OCI-M1 (cell line): ENCODE data around the gene ADGRG7.
A peak's percentile ranks its signal among the peaks of the same experiment; 100 is the strongest.

Source experiments
- DNase-seq: peaks from one replicate; lab custom pipeline; 2025; lab: John Stamatoyannopoulos, UW

ADGRG7 gene

DNA sequence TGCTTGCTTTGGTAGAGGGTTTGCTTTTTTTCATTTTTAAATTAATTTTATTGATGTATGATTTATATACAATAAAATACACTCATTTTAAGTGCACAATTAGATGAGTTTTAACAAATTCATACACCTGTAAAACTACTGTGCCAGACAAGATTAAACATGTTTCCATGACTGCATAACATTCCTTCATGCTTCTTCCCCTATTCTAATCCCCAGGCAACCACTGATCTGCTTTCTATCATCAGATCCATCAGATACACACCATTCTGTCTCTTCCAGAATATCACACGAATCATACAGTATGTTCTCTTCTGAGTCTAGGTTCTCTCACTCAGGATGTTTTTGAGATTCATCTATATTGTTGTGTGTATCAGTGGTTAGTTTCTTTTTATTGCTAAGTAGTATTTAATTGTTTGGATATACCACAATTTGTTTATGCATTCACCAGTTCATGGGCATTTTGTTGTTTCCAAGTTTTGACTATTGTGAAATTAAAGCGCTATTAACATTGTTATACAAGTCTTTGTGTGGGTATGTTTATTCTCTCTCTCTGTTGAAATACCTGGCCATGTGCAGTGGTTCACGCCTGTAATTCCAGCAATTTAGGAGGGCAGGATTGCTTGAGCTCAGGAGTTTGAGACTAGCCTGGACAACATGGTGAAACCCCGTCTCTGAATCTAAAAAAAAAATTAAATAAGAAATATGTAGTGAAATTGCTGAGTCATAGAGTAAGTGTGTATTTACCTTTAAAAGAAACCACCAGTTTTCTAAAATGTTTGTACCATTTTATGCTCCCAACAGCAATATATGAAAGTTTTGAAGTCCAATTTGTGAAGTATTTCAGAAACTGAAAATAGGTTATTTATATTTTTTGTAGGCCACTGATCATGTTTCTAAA, 92.9 kb downstream of the ADGRG7 start:
- DNase-seq, result no peak

DNA sequence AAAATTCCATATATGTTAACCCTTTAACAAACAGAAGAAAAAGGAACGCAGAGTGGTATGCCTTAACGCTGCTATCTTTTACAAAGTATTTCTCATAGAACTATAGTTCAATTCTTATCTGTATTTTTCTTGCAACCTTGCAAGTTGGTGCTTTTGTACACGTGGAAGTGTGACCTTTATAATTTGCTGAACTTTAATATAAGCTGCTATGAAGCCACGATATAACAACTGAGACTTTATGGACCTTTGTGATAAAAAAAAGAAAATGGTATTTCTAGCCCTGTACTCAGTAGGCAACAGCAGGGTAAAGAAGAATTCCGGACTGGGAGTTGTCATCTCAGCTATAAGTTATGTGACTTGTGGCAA, 93.6 kb downstream of the ADGRG7 start:
- DNase-seq, result no peak

DNA sequence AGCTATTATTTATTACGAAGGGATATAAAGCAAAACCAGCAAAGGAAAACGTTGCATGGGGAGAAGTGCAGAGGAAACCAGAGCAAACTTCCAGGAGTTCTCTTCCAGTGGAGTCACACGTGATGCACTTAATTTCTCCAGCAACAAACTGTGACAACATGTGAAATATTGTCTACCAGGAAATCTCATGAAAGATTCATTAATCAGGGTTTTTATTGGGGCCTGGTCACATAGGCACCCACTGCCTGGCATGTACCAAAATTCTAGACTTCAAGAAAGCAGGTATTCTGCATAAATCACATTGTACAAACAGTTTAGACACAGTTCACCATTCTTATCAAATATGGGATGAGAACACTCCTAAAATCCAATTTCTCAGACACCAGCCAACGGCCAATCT, 94.5 kb downstream of the ADGRG7 start:
- no peak for DNase-seq

DNA sequence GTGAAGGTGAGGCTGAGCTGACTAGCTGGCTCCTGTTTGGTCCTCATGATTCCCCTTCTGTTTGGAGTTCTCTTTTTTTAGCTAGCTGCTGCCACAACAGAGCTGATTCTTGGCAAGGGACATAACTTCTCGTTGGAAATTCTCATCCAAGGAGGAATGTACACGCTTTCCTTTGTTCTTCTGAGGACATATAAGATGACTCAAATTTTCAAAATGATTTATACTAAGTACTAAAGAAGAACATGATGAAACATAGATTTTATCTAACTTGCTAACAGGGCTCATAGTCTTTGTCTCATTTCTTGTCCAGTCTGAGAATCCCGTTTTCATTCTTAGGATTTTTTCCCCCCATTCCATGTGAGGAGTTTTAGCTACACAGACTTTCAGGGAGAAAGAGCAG, 97.0 kb downstream of the ADGRG7 start:
- peak; percentile 27 for DNase-seq

DNA sequence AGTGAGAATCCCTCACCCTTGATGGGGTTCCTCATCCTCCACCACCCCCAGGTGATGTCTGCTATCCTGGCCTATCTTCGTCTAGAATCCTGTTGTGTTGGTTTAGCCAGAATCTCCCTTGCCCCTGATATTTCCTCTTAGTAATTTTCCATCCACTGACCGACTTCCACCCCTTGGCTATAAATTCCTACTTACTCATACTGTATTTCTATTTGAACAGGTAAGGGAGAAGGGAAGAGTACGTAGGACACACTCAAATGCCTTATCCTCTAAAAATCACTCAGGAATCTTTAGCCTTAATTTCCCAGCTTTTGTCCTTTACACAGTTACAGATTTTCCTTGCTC, 99.2 kb downstream of the ADGRG7 start:
- DNase-seq, result no peak

DNA sequence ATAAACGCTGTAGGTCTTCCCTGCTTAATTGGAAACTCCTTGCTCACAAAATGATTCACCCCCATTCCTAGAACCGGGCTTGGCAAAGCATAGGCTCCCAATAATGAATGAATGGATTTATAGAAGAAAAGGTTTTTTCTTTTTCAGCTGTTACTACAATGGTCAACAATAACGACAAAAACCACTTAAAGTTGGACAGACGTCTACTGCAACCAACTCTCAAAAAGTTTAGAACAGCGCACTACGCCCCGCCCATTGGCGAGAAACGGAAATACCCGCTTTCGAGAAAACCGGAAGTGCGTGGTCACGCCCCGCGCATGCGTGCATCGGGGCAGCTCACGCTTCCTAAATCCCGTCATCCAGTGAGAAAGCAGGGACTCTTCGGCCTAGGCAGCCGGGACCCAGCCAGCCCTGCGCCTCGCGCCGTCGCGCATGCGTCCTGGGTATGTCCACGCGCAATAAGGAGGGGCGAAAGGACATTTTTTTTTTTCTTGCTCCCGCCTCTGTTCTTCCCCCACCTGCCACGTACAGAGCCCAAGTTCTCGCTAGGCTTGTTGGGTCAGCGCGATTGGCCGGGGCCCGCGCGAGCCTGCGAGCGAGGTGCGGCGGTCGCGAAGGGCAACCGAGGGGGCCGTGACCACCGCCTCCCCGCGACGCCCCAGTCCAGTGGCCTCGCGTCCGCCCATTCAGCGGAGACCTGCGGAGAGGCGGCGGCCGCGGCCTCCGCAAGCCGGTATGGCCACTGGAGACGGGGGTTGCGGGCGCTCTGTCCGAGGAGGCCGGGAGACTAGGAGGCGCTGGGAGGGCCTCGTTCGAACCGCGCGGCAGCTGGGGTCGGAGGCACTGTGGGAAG, 99.8 kb downstream of the ADGRG7 start, which contains the start of gene TFG:
TFG (plus strand) TSS at position 506 of the 853 bp plus-strand sequence. CDS start 4,192 bp downstream, outside the sequence.
- peak; percentile 99 for DNase-seq

DNA sequence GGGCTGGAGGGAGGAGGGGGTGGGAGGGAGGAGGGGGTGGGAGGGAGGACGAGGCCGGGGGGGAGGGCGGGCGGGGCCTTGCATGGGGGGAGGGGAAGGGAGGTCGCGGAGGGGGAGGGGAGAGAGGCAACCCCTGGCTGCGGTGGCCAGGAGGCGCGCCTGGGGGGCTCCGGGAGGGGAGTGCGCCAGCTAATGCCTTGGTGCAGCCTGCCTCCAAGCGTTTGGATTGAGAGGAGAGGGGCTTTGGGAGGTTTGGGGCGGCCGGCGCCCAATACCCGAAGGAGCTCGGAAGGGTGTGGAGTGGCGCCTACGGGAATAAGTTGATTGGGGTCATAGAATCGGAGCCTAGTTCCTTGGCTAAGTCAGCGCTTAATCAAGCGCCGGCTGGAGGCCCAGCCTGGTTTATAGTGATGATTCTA, 100.5 kb downstream of the ADGRG7 start:
- DNase-seq, result peak; percentile 68

DNA sequence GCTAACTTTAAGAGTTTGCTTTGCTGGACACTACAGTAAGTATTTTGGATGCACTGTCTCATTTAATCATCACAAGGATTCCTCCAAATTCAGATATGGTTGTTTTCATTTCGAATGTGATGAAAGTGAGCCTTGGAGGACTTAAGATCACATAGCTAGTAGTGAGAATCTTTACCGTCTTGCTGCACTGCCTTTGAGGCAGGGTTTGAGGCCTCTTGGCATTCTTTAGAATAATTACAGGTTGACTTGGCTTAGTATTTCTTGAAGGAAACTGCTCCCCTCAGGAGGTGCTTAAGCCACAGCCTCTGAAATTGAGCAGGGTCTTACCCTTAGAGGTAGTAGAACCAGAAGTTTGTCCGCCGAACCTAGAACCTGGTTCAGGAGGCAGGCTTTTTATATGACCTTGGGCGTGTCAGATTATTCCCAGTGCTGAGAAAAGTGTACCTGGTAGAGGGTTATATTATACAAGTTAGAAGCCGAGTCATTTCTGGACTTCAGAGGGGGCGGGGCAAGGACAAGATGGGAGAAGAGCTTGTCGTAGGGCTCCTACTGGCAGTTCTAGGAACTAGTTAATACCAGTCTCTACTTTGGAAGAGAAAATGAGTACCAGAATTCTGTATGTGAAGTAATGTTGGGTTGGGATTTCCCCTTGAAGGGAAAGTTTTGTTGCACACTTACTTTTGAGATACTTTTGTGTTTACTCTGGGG, 101.0 kb downstream of the ADGRG7 start:
- peak; percentile 85 for DNase-seq

DNA sequence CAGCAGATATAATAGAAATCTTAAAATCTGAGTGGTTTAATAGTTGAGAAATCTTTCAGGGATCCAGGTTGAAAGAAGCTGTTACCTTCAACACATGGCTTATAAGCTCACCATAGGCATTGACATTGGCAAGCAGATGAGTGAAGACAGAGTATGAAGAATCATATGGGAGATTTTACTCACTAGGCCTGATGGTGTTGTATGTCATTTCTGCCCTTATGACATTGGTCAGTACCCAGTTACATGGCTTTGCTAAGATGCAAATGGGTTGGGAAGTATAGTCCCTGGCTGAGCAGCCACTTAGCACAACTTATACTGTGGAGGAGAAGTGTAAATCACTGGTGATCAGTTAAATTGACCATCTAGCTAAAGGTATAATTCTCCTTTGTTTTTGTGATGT, 105.8 kb downstream of the ADGRG7 start:
- DNase-seq, result no peak

DNA sequence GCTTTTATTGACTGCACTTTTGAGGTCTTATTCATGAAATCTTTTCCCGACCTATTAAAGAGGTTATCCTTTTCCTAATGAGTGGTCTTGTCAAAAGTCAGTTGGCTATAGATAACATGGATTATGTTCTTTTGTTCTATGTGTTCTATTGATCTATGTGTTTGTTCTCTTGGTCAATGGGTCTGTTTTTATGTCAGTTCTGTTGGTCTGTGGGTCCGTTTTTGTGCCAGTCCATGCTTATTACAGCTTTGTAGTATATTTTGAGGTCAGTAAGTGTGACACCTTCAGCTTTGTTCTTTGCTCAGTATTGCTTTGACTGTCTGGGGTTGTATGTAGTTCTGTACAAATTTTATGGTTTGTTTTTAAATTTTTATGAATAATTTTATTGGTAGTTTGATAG, 107.7 kb downstream of the ADGRG7 start:
- DNase-seq, result no peak

DNA sequence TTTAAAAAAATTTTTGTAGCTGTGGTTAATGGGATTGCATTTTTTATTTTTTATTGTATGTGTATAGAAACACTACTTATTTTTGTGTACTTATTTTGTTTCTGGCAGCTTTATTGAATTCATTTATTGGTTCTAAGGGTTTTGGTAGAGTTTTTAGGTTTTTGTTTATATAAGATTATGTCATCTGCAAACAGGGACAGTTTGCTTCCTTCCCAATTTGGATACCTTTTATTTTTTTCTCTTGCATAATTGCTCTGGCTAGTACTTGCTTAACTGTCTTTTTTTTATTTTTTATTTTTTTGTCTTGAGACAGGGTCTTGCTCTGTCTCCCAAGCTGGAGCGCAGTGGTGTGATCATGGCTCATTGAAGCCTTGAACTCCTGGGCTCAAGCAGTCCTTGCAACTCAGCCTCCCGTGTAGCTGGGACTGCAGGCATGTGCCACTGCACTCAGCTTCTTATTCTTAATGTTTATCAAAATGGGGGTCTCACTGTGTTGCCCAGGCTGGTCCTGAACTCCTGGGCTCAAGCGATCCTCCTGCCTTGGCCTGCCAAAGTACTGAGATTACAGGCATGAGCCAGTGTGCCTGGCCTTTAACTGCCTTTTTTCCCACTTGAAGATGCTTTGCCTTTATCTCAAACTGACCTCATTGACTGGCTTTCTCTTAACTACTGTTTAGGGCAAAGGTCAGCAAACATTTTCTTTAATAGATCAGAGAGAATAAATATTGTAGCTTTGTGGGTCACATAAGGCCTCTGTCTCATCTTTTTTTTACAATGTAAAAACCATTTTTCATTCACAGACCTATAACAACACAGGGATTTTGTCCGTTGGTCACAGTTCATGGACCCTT, 108.5 kb downstream of the ADGRG7 start:
- DNase-seq, result no peak

DNA sequence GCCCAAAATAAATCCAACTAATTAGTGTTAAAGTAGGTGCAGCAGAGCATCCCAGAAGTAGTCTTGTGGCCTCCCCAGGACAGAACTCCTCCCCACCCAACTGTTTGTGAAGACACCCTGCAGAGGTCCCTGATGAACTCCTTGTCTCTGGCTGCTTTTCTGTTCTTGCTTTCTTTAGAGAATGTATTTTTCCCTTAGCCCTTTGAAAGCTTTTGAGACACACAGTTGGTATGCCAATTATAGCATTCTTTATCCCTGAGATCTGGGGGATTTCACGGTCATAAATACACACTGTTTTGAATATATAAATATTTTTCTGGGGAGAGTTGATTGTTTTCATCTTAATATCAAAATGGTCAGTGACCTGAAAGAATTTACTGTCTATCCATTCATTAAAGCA, 109.7 kb downstream of the ADGRG7 start:
- no peak for DNase-seq

DNA sequence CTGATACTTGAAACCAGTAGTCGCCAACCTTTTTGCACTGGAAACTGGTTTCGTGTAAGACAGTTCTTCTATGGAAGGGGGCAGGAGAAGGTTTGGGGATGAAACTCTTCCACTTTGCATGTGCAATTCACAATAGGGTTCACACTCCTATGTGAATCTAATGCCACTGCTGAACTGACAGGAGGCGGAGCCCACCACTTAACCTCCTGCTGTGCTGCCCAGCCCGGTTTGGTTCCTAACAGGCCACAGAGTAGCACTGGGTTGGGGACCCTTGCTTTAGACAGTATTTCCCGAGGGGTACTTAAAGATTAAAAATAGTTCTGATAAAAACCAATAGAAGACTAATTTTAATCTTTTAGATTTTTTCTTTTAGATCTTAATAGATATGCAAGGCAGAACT, 111.0 kb downstream of the ADGRG7 start:
- DNase-seq, result no peak

DNA sequence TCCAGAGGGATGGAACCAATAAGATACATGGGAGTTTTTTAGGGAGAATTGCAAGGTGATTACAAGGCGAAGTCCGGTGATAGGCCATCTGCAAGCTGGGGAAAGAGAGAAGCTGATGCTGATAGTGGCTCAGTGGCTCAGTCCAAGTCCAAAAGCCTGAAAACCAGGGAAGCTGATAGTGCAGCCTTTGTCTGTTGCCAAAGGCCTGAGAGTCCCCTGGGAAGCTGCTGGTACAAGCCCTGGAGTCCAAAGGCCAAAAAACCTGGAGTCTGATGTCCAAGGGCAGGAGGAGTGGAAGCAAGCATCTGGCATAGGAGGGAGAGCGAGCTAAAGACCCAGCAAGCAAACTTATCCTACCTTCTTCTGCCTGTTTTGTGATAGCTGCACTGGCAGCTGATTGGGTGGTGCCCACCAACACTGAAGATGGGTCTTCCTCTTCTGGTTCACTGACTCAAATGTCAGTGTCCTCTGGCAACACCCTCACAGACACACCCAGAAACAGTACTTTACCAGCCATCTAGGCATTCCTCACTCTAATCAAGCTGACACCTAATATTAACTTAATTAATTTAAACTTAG, 116.6 kb downstream of the ADGRG7 start:
- no peak for DNase-seq

DNA sequence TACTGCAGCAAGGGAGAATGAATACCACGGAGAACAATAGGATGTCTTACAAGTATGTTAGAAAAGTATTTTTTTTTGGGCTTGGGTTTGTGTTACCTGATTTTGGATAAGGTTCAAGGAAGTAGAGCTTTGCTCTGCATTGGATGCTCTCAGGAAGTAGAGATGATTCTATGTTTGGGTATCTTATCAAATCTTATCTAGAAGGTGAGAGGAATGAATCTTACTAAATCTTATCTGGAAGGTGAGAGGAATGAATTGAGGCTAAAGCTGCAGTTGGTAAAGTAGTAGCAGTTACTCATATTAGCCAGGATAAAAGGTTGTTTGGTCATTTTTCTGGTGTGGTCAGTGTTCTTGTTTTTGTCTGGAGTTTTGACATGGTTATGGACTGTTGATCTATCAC, 117.3 kb downstream of the ADGRG7 start:
- DNase-seq, result no peak

DNA sequence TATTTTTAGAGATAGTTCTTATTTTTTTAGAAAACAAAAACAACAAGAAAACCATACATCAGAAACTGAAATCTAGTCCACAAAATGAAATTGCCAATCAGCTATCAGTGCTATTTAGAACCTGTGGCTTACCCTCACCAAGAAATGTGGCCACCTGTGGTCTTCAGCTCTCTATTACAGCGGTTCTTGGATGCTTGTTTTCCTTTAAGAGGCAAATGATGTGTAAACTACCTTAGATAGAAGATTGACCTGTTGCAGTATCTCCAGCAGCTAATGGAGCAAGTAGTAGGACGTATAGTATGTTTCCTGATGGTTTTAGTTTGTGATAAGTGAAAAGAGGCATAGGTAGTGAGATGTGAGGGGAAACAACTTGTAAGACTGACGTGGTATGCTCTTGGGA, 121.1 kb downstream of the ADGRG7 start:
- DNase-seq, result no peak

DNA sequence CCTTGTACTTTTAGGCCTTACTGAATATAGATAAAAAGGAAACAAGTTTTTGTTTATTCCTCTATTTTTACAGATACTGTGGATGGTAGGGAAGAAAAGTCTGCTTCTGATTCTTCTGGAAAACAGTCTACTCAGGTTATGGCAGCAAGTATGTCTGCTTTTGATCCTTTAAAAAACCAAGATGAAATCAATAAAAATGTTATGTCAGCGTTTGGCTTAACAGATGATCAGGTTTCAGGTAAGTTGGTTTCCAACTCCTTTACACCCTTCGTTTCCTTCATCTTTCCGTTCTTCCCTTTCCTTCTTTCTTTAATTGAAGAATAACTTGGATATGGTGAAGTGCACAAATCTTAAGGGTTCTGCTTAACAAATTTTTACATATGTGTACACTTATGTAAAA, 123.0 kb downstream of the ADGRG7 start:
- DNase-seq, result no peak

DNA sequence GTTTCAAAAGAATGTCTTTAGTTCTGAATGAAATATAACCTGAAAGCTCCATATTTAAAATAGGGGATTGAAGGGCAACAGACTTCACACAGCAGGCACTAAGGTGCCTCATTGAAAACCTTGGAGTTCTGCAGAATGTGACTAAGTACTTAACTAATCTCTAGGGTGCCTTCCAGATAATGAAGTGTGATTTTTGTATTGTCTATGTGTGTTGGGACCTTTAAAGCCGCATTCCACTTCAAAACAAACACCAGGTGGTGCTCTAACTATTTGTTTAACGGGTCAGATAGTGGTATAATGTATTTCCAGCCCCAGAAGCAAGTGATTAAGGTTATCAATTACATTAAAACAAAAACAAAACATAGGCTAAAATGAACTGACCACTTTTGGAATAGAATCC, 127.9 kb downstream of the ADGRG7 start:
- peak; percentile 44 for DNase-seq

DNA sequence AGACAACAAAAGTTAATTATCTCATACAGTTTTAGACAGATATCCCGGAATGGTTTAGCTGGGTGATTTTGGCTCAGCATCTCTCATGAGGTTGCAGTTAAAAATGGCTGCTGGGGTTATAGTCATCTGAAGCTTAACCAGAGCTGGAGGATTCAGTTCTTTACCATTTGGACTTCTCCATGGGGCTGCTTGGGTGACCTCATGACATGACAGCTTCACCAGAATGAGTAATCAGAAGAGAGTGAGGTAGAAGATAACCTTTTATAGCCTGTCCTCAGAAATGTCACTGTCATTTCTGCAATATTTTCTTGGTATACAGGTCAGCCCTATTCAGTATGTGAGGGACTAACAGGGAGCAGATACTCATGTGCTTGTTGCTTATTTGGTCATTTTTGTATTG, 130.8 kb downstream of the ADGRG7 start:
- peak; percentile 31 for DNase-seq

DNA sequence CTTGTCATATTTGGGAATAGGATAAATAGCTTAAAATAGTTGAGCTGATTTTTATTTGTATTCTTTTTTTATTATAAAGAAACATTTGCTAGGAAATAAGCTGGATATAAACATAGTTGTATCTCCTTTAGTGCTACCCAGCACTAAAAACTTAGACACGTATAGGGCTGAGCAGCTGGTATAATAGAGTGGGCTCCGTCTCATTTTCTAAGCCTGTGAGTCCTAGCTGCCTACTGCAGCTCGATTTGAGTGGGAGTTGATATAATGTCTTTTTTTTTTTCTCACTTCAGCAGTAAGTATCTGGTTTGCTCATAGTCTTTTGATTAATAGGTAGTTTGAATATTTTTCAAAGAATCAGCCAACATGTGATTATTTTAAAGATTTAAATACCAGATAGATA, 134.1 kb downstream of the ADGRG7 start:
- no peak for DNase-seq

DNA sequence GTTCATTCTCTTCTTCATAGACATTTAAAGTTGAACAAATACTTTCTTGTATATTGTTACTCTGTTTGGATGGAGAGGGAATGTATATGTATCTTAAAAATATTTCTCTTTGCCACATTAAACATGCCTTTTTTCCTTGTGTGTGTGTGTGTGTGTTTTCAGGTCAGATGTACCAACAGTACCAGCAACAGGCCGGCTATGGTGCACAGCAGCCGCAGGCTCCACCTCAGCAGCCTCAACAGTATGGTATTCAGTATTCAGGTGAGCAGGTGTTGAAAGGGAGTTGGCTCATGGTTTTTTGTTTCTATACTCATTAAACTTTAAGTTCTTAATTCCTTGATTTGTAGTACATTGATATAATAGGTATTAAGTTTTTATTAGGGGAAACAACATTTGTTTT, 135.3 kb downstream of the ADGRG7 start:
- no peak for DNase-seq
